ENCODE measurements around the gene DVL1. TPM values are rescaled to one million over a fixed set of nuclear protein-coding genes. Genes with fewer than 3 reads are reported as not detected.
A peak's percentile ranks its signal among the peaks of the same experiment; 100 is the strongest.

DVL1 gene
- polyA plus RNA-seq, 3 donors: 0.41 to 29.8 (median 0.55) TPM

- WGBS (ENCODE audit: insufficient coverage): 32% methylated on average over 9 of the region's 13 CpGs
- no peaks in the 10 kb centered on the region for H3K36me3 Mint-ChIP-seq
These were observed 12.8 kb upstream of the DVL1 start for GRCh38 chr1:1361982-1362423.

GRCh38 chr1:1361233-1361981 lies 12.2 kb upstream of the DVL1 start:
- peaks cover 55 to 77% (median 58%) of the 10 kb centered on the region in 3 donors for H3K27me3 Mint-ChIP-seq (ENCODE audit: low read depth in 3 of 3)
- intact Hi-C loops (cut with micrococcal nuclease): no loop called here
- Histone ChIP-seq H3K9me3 (replicated peaks in 1 of 2; ENCODE audit: control insufficient read depth in 1 of 2, insufficient read depth in 1 of 2, low read length in 2 of 2) (peaks cover 0 to 6% of the 10 kb centered on the region in 2 donors), H3K4me2 (replicated peaks; ENCODE audit: extremely low read depth, low read length, poor library complexity, severe bottlenecking) (no peak overlapping the region), H3K36me3 (replicated peaks in 1 of 2; ENCODE audit: control insufficient read depth in 1 of 2, insufficient read depth in 2 of 2, low read length in 2 of 2) (no peaks in the 10 kb centered on the region), H3K4me1 (ENCODE audit: control insufficient read depth in 1 of 2, insufficient read depth in 2 of 2, low read length in 2 of 2) (no peaks in the 10 kb centered on the region), H3K4me3 (replicated peaks in 1 of 3; ENCODE audit: low read depth in 2 of 3, low read length in 3 of 3) (no peak overlapping the region), H3K9ac (ENCODE audit: insufficient read depth, low read length, poor library complexity, severe bottlenecking) (no peak overlapping the region), H3K27ac (ENCODE audit: low read depth in 1 of 2, low read length in 2 of 2) (no peak overlapping the region), H2AFZ (ENCODE audit: insufficient read depth, low read depth, low read length, poor library complexity, severe bottlenecking) (no peak overlapping the region), H3K79me2 (ENCODE audit: insufficient read depth, low read length) (no peaks in the 10 kb centered on the region), H4K20me1 (ENCODE audit: insufficient read depth, low read length) (no peaks in the 10 kb centered on the region), H3K27me3 (ENCODE audit: control insufficient read depth in 2 of 2, insufficient read depth in 2 of 2, low read length in 2 of 2) (peaks cover 0 to 56% of the 10 kb centered on the region in 2 donors)
- H3K9me3 Mint-ChIP-seq: peaks cover 0 to 5% (median 2%) of the 10 kb centered on the region in 7 donors
- H3K4me1 Mint-ChIP-seq: peaks cover 5% of the 10 kb centered on the region
- DNase-seq: no peak
- no peaks in the 10 kb centered on the region for H3K36me3 Mint-ChIP-seq
- no peak overlapping the region for H3K27ac Mint-ChIP-seq
- peak overlapping the region in 1 of 2 donors; percentile 54 for H3K4me3 Mint-ChIP-seq
- 75% methylated on average over 25 of the region's 35 CpGs for WGBS (ENCODE audit: insufficient coverage)
- no peak for TF ChIP-seq CTCF (IDR thresholded peaks at IDR 0.05)

More at GRCh38 chr1:1361982-1362423, 12.8 kb upstream of the DVL1 start:
- no peak overlapping the region for H2AFZ ChIP-seq (ENCODE audit: insufficient read depth, low read depth, low read length, poor library complexity, severe bottlenecking)
- no peaks in the 10 kb centered on the region for H3K36me3 ChIP-seq (replicated peaks in 1 of 2; ENCODE audit: control insufficient read depth in 1 of 2, insufficient read depth in 2 of 2, low read length in 2 of 2)
- Mint-ChIP-seq H3K9me3 (peaks cover 0 to 5% (median 2%) of the 10 kb centered on the region in 7 donors), H3K4me3 (peak overlapping the region in 1 of 2 donors; percentile 37), H3K4me1 (peaks cover 5% of the 10 kb centered on the region), H3K27me3 (ENCODE audit: low read depth in 3 of 3) (peaks cover 55 to 71% (median 58%) of the 10 kb centered on the region in 3 donors), H3K27ac (no peak overlapping the region)
- H3K4me2 ChIP-seq (replicated peaks; ENCODE audit: extremely low read depth, low read length, poor library complexity, severe bottlenecking): no peak overlapping the region
- H3K4me1 ChIP-seq (ENCODE audit: control insufficient read depth in 1 of 2, insufficient read depth in 2 of 2, low read length in 2 of 2): no peaks in the 10 kb centered on the region
- no peak overlapping the region for H3K9ac ChIP-seq (ENCODE audit: insufficient read depth, low read length, poor library complexity, severe bottlenecking)
- no peaks in the 10 kb centered on the region for H3K79me2 ChIP-seq (ENCODE audit: insufficient read depth, low read length)
- no peak overlapping the region for H3K27ac ChIP-seq (ENCODE audit: low read depth in 1 of 2, low read length in 2 of 2)
- H4K20me1 ChIP-seq (ENCODE audit: insufficient read depth, low read length): no peaks in the 10 kb centered on the region
- DNase-seq: no peak
- peaks cover 0 to 12% of the 10 kb centered on the region in 2 donors for H3K9me3 ChIP-seq (replicated peaks in 1 of 2; ENCODE audit: control insufficient read depth in 1 of 2, insufficient read depth in 1 of 2, low read length in 2 of 2)
- H3K4me3 ChIP-seq (replicated peaks in 1 of 3; ENCODE audit: low read depth in 2 of 3, low read length in 3 of 3): no peak overlapping the region
- intact Hi-C loops (cut with micrococcal nuclease): no loop called here
- TF ChIP-seq CTCF (IDR thresholded peaks at IDR 0.05): no peak
- H3K27me3 ChIP-seq (ENCODE audit: control insufficient read depth in 2 of 2, insufficient read depth in 2 of 2, low read length in 2 of 2): peaks cover 0 to 51% of the 10 kb centered on the region in 2 donors

Data from CD14-positive monocyte (primary cell).